ENCODE data around the gene GZF1. TPM values are rescaled to one million over a fixed set of nuclear protein-coding genes. Genes with fewer than 3 reads are reported as not detected.

GZF1 gene
- total RNA-seq, 1 donor from 2014 or later, result 54.8 TPM

DNA sequence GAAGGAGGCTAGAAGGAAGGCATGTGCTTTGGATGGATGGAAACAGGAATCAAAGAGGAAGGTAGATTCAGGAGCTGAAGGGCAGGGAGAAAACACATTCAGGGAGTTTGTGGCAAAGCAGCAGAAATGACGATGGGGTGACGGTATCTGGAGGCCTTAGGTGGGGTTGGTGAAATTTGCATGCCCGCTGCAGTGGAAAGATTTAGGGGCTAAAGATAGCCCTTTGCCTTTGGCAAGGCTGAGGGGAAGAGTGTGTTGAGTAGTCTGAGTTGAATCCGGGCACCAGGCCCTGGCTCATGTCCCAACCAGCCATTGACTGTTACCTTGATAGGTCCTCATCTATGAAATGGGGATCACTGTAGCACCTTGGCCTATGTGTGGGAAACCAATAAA, 1.3 kb downstream of the GZF1 start:
- peak overlapping the region; percentile 87 to 100 for H3K27ac ChIP-seq
- TF ChIP-seq CTCF (IDR thresholded peaks at IDR 0.05), result no peak
- H3K4me3 ChIP-seq, result peak overlapping the region; percentile 75 to 76
- peaks cover 14 to 18% of the 10 kb centered on the region in 2 donors for H3K36me3 ChIP-seq
- DNase-seq (ENCODE audit: low spot score in 2 of 2), result no peak
- no peaks in the 10 kb centered on the region for H3K27me3 ChIP-seq
- H3K4me1 ChIP-seq, result peaks cover 6 to 18% of the 10 kb centered on the region in 2 donors
- H3K9me3 ChIP-seq, result no peaks in the 10 kb centered on the region
- intact Hi-C loops (cut with DNase I), result loop anchor here (5.0 to 10.0 kb wide), 5 partner anchors 216 to 1872 kb away; partner anchors contain the start of gene CST3

GRCh38 chr20:23365390-23366165, 3.6 kb downstream of the GZF1 start:
- Histone ChIP-seq H3K4me3 (no peak overlapping the region), H3K27ac (no peak overlapping the region), H3K27me3 (no peaks in the 10 kb centered on the region), H3K9me3 (no peaks in the 10 kb centered on the region), H3K4me1 (peaks cover 6 to 18% of the 10 kb centered on the region in 2 donors), H3K36me3 (peaks cover 32 to 38% of the 10 kb centered on the region in 2 donors)
- no peak for TF ChIP-seq CTCF (IDR thresholded peaks at IDR 0.05)
- DNase-seq (ENCODE audit: low spot score in 2 of 2), result no peak
- intact Hi-C loops (cut with DNase I), result loop anchor here (10.0 kb wide), 2 partner anchors 1031 to 1869 kb away; no protein-coding TSS in a partner anchor

DNA sequence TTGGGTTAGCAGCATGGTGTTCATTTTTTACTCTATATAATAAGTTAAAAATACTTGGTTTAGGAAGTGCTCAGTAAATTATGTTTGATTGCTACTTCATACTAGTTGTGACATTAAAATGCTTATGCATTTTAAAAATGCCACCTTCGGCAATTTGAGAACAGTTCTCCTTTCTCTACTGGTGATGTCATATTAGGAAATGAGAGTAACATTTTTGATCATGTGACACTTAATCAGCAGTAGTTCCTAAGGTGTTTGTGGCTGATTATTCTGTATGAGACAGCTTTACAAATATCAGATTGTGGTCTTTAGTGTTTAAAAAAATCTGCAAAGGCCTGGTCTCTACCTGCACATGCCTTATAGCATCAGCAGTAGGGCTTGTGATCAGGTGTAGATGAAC, 4.4 kb downstream of the GZF1 start:
- H3K4me1 ChIP-seq, result peaks cover 2 to 15% of the 10 kb centered on the region in 2 donors
- TF ChIP-seq CTCF (IDR thresholded peaks at IDR 0.05), result no peak
- DNase-seq (ENCODE audit: low spot score in 2 of 2), result no peak
- H3K36me3 ChIP-seq, result peaks cover 39 to 46% of the 10 kb centered on the region in 2 donors
- no peak overlapping the region for H3K4me3 ChIP-seq
- intact Hi-C loops (cut with DNase I), result loop anchor here (10.0 kb wide), 2 partner anchors 1032 to 1868 kb away; no protein-coding TSS in a partner anchor
- H3K9me3 ChIP-seq, result no peaks in the 10 kb centered on the region
- no peak overlapping the region for H3K27ac ChIP-seq
- H3K27me3 ChIP-seq, result no peaks in the 10 kb centered on the region

DNA sequence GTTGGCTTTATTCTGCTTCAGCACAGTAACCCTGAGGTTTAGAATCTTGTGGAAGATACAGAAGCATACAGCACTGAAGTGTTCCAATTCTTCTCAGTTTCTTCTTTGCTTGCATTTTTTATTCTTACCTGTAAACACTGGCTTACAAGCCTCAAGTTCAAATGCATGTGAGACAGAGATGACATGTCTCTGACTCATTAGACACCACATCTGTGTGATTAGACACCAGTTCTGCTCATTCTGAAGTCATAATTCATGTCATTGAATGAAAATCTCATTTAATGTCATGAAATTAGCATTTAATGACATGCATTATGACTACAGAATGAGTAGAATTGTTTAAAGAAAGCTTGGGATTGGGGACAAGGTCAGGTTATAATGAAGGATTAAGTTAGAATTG, 5.8 kb downstream of the GZF1 start:
- intact Hi-C loops (cut with DNase I), result loop anchor here (10.0 kb wide), 2 partner anchors 1033 to 1867 kb away; no protein-coding TSS in a partner anchor
- peaks cover 47 to 56% of the 10 kb centered on the region in 2 donors for H3K36me3 ChIP-seq
- no peaks in the 10 kb centered on the region for H3K27me3 ChIP-seq
- H3K9me3 ChIP-seq, result no peaks in the 10 kb centered on the region
- DNase-seq (ENCODE audit: low spot score in 2 of 2), result no peak
- H3K4me1 ChIP-seq, result peaks cover 2 to 14% of the 10 kb centered on the region in 2 donors
- H3K4me3 ChIP-seq, result no peak overlapping the region
- no peak overlapping the region for H3K27ac ChIP-seq
- no peak for TF ChIP-seq CTCF (IDR thresholded peaks at IDR 0.05)

- Histone ChIP-seq H3K4me1 (peaks cover 0 to 7% of the 10 kb centered on the region in 2 donors), H3K27me3 (no peaks in the 10 kb centered on the region), H3K27ac (no peak overlapping the region), H3K4me3 (no peak overlapping the region), H3K9me3 (no peaks in the 10 kb centered on the region), H3K36me3 (peaks cover 54 to 64% of the 10 kb centered on the region in 2 donors)
- no peak for DNase-seq (ENCODE audit: low spot score in 2 of 2)
- TF ChIP-seq CTCF (IDR thresholded peaks at IDR 0.05), result no peak
- intact Hi-C loops (cut with DNase I), result loop anchor here (10.0 kb wide), 2 partner anchors 1034 to 1866 kb away; no protein-coding TSS in a partner anchor
Observed at GRCh38 chr20:23368316-23369071, 6.5 kb downstream of the GZF1 start.
